ENCODE data around the gene DENND4B.

Gene DENND4B

DNA sequence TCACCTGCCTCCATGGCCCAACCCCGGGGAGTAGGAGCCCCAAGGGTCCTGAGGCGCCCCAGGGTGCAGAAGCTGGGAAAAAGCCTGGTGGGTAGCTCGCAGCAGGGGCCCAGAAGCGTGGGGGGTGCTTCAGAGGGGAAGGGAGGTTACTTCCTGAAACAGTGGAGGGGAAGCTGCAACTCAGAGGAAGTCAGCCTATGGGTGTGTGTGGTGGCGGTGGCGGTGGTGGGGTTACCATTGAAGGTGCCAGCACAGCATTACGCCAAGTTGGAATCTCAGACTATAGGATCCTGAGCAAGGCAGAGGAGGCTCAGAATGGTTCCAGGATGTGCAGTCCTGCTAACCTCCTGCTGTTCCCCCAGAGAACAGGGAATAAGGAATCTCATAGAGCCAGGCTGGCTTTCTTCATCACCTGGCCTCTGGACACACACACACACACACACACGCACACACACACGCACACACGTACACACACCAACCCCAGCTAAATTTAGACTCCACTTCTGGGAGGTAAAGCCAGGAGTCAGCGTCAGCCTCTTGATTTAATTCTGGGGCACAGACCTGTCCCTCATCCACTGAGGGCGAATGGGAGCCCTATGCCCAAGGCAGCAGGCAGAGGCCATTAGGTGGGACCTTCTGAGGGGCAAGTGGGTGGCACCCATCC is 1.3 kb downstream of the DENND4B start:
- peak; percentile 70 to 86 for DNase-seq

DNA sequence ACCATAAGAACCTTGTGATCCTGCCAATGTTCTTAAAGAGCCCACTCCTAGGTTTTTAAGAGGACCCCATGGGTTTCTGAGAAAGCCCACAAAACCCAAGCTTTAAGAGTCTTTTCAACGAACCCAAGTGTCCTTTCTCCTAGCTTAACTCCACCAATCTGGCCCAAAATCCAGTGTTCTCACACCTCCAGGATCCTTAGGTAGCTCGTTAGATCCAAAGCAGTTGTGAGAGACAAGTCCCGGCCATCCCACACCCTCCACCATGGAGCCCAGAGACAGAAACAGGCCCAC is 1.7 kb downstream of the DENND4B start:
- DNase-seq = no peak

DNA sequence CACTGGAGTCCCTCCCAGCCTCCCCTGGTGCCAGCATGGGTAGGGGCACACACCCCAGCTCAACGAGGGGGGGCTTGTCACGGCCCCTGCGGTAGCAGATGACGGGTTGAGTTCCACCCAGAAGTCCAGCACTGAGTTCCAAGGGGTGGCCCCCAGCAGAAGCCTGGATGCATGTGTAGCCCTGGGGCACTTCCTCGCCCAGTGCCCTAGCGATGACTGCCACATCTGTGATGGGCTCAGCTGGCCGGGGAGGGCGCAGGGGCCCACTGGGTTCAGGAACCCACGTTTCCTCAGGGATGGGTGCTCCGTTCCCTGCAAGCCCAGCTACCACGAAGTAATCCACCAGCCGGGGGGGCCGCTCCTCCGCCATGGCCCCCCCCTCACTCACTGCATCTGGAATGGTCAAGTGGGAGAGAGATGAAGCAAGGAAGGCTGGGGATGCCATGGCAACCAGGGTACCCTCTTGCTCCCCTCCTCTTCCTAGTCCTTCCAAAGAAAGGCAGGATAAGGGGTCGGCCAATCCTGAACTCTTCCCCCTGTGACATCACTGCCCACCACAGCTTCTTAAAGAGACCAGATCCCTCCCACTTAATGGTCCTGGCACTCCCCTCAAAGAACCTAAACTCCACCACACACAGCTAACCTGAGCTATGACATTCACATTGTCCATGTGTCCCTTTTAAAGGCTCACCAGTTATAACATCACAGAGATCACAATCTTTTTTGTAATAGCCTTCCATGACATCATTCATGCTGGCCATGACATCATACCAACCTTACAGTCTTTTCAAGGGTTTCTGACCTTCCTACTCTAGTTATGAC is 2.3 kb downstream of the DENND4B start:
- DNase-seq = no peak

DNA sequence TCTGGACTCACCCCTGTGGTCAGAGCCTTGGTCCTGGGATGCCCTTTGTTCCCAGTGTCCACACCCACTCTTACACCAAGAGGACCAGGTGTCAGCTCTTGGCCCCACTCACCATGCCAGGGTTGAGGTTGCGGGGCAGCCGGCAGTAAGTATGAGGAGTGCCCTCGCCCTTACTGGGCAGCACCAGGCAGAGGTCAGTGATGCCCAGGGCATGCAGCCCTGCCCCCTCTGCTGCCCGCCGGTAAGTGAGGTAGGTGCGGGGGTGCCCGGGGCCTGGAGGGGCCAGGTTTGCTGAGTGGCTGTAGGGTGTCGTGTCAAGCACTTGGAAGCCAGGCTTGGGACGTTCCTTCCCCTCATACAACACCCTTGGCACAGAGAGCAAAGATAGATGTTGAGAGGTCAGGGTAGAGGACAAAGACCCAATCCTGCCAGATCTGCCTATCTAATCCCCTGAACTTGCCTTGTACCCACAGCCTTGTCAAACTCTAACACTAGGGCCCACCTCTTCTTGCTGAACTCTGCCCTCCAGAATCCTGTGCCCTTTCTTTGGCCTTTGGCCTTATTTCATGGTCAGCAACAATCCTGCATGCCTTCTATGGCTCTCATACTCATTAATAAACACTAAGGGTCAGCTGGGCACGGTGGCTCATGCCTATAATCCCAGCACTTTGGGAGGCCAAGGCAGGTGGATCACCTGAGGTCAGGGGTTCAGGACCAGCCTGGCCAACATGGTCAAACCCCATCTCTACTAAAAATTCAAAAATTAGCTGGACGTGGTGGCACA is 3.6 kb downstream of the DENND4B start:
- no peak for DNase-seq

DNA sequence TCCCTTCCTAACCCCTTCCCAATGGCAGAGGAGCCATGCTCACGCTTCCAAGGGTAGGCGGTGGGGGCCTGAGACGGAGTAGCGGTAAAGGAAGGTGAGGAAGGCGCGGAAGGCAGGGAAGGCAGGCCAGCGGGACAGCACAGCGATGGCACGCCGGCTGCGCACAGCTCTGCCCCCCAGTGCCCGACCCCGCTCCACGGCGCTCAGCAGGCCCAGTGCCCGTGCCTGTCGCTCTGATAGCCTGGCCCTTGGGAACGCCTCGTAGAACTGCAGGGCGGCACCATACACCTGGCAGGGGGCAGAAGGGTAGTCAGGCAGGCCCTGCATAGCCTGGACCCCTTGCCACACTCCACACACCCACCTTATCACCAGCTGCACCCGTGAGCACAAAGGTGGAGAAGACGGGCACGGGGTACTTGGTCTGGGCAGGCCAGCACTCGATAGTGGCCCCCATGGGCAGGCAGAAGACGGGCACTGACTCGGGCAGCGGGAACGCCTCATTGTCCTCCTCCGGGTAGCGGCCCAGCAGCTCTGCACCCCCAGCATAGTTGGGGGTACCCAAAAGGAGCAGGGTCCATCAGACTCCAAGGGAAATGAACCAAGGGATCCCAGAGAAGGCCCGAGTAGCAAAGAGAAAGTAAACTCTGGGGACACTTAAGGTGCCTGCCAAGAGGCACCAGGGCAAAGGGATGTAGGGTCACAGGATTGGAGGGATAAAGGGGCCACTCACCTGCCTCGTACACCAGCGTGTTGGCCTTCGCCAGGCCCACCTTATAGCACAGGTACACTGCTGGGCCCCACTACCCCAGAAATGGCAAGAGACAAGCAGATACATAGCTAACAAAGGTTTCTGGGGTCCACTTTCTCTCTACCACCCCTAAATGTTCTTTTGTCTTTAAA is 4.4 kb downstream of the DENND4B start:
- DNase-seq = no peak

DNA sequence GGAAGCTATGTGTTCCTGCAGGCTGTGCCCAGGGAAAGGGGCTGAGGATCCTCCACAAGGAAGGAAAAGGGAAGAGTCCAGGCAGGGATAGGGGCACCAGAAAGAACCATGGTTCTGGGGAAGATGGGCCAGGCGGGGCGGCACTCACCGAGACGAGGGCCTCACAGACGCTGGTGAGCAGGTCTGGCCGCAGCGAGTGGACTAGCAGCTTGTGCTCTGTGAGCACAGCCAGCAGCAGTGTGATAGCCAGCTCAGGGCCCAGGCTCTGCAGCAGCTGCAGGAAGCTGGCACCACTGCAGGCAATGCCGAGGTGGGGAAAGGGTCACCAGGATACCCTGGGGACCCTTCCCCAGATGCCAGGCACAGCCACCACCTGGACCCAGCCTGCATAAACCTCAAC is 5.8 kb downstream of the DENND4B start:
- DNase-seq = no peak

DNA sequence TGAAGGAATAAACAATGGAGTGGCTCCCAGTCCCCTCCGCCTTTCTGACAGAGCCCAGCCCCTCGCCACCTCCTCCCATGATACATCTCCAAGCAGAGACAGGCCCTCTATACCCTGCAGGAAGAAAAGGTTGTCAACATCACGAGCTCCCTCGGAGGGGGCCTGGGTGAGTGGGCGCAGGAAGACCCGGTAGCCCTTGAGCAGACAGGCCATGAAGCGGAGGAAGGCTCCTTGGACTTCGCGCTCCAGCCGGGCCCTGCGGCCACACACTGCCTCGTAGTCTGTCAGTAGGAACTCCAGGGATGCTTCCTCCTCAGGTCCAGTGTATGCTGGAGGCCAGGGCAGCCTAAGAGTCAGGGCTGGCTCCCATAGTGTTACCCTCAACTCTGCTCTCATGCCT is 7.0 kb downstream of the DENND4B start:
- DNase-seq = no peak

DNA sequence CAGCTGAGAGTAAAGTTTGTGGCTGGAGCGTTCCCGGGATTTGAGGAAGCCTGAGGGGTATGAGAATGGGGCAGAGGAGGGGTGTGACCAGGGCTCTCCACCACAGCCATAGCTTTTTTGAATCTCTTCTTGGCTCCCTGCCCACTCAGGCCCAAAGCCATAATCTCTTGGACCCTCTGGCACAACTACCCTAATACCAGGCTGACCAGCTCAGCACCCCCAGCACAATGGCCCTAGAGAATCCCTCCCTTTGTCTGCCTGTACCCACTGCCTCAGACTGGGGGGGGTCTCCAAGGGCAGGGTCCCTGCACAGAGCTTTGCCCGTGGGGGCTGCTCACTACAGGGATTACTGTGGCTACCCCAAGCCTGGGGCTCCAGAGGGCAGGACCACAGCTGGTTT is 7.5 kb downstream of the DENND4B start:
- no peak for DNase-seq

DNA sequence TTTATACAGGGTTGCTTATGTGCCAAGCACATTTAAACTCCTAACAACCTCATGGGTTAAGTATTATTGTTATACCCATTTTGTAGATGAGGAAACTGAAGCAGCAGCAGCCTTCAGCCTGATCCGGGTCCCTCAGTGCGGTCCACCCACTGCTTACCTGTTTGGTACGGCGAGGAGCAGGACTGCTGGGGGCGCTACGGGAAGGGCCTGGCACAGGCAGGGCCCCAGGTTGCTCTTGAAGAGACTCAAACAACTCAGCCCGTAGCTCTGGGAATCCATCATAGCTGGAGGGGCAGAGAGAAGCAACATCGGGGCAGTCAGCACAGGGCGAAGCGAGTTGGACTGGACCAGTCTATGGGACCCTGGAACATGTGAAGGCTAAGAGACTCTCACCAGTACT is 9.2 kb downstream of the DENND4B start:
- DNase-seq = no peak

DNA sequence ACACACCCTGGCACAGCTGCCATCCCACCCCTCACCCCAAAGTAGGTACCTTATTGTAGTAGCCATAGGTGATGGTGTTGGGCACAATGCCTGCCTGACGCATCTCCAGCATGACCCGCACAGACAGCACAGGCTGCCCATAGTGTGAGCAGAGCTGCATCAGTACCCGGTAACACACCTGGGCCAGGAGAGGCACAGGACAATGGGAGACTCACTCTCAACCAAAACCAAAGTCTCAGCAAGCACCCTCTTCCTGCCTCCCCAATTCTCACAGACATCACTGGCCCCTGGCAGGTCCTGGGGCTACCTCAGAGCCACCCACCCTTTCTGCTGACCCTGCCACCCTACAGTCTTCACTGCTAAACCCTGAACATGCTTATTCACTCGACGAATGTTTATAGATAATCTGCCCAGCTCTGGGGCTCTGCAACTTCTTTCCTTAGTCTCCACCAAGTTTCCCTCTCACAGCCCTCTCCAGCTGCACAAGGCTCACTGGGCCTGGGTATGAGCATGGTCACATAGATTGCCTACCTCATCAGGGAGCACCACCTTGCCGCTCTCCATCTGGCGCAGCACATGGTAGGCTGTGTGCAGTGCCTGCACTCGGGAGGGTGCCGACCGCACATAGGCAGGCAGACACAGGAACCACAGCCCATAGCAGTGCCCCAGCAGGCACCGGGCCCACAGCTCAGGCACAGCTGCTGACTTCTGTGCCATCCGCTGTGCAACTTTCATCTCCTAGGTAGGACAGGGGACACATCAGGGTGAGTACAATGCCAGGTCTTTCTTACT is 10.3 kb downstream of the DENND4B start:
- no peak for DNase-seq

DNA sequence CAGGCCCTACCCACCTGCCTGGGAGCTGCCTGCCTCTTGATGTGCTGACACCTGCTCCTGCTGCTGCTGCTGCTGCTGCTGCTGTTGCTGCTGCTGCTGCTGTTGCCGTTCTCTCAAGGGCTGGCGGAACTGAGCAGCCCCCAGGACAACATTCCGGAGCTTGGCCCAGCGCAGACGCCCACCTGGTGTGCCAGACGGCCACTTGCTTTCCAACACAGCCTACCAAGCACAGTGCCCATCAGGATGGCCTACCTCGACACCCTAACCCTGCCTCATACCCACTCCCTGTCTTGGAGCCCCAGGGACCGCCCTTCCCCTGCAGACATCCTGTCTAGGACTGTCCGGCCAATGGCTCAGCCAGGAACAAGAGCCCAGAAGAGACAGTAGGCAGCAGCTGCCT is 11.8 kb downstream of the DENND4B start:
- no peak for DNase-seq

DNA sequence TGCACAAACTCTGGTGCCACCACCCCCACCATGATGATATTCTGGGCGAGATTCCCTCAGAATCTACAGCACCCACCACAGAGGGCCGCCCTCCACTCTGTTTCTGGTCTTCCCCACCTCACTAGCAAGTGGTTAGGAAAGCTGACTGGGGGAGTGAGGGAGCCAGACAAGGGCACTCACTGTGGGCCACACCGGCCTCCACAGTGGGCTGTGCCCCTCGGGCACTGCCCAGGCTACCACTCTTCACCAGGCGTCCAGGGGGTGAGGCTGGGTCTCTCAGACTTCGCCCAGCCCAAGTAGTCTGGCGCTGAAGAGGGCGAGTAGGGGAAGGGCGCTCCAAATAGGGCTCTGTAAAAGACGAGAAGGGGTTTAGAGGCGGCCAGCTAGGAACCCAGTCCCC is 12.6 kb downstream of the DENND4B start:
- DNase-seq = no peak

DNA sequence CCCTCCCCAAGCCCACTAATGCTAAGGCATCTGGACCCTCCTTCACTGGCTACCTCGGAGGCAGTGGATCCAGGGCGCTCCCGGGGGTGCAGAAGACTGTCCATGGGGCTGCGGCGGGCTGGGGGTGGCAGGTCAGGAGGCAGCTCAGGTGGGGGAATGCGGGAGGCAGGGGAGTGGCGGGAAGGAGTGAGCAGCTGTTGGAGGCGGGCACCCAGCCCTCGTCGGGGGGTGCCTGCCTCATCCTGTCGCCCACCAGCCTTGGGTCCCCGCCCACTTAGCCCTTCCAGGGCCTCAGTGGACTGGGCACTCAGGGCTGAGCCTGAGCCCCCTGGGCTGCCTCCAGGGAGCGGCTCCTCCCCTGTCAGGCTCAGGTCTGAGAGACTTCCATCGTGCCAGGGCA is 13.1 kb downstream of the DENND4B start:
- DNase-seq = no peak

DNA sequence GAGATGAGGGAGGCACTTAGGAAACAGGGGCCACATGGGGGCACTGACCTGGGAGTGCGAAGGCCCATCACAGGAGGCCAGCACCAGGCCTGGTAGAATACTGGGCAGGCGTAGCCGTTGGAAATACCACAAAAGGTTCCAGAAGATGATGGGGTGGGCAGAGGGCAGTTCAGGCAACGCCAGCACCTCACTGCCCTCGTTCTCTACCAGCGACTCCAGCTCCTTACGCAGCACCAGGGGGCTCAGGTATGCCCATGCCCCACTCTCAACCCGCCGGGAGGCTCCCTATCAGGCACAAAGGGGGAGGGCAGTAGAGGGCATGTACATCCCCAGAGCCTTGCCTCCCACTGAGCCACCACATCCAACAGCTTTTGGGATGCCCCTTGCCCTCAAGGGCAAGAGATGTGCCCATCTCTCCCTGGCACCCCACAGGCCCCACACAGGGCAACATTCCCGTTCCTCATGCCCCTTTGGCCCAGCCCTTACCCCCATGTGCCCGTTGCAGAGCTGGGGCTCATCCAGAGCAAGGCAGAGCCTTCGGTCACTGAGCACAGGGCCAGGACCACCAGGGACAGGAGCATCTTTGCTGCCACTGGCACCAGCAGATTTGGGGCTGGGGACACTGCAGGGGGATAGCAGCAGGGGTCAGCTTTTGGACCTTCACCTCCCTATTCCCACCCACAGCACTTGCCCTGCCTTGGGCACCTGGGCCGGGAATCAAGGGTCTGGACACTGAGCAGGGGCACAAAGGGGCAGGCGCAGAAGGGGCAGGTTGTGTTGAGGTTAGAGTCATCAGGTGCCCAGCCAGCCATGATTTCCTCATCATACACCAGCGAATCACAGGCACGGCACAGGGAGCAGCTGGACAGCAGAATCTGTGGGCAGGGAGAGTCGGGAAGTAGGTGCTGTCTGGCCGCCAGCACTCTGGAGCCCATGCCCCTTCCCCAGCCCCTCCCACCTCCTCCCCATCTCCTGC is 14.1 kb downstream of the DENND4B start:
- DNase-seq = no peak

DNA sequence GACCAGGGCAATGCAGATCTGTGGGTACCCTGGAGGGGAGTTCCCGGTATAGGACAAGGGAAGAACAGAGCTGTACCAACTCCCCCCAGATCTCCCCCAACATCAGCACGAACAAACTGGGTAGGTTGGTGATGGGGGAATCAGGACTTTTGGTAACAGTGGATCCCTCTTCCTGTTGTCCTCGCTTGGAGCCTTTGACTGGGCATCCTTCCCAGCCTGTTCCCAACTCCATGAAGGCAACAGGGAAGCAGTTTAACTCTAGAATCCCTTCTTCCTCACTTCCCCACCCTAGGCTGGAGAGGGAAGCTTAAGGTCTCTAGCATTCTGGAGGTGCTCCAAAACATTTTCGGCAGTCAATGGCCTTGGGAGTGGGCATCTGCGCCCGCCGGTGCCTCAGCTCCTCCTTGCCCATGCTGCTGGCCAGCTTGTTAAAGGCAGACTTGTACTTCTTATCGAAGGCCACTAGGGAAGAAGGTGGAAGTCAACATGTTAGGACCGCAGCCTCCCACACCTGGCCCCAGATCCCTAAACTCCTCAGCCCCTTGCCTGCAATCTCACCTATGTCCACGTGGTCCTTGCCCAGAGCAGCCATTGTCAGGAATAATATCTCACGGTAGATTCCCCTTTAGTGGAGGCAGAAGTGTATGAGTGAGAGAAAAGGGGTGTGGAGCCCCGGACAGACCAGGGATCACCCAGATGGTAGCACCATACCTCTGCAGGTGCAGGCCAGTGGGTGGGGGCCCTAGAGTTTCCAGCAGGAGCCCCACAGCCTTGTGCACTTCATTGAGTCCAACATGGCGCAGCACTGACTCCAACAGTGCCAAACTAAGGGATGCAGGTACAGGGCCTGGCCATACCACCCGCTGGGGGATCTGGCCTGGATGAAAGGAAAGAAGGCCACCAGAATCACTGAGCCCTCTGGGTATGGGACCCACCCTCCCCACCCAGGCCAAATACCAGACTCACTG is 16.3 kb downstream of the DENND4B start:
- DNase-seq = no peak

DNA sequence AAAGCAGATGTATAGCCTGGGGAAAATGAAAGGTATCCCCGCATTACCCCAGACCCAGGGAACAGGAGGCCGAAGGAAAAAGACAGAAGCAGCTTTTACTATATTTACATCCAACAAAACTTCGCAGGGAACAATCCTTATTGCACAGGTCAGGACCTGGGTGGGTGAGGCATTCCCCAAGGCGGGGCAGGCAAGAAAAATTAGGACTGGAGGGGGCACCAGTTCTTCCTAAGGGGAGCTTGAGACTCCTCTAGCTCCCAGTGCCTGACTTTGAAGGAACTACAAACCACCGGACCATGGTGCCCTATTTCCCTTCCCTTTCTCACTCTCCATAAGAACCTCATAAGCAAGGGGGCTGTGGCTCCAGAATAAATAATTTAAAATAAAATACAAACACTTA is 17.1 kb downstream of the DENND4B start:
- no peak for DNase-seq

DNA sequence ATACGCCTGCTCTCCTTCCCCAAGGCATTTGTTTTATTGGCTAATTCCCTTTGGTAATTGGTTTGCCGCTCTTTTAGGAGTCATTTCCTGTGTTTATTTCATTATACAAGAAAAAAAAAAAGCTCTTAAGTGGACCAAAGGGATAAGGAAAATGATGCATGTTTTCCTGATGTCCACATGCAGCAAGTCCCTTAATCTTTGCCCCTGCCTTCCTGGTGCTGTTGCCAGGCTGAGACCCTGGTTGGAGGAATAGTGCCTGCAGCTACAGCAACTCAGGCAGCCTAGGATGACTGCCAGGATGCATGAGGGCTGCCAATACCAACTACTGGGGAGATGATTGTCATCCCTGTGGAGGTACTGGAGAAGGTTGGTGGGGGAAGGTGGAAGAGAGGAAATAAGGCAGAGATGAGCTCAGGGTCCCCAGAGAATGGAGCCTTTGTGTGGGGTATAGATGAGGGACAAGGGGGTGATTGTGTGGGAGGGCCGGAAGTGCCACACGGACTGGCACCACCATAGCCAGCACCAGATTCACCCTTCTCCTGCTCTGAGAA is 17.7 kb downstream of the DENND4B start:
- DNase-seq = no peak

DNA sequence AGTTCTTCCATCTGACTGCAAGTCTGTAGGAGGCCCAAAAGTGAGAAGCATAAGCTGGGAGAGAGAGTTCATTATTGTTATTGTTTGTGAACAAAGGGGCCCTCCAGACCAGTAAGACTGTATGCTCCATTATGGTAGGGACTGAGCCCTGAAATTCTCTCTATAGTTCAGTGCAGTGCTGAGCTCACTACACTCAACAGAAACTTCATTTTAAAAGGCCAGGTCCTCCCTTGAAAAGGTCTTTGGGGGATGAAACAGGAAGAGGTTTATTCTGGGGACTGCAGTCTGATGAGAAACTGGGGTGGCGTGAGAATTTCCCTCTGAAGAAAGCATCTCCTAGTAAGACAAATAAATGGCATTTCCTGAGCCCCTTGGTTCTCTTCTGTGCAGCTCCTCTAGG is 18.3 kb downstream of the DENND4B start:
- no peak for DNase-seq

DNA sequence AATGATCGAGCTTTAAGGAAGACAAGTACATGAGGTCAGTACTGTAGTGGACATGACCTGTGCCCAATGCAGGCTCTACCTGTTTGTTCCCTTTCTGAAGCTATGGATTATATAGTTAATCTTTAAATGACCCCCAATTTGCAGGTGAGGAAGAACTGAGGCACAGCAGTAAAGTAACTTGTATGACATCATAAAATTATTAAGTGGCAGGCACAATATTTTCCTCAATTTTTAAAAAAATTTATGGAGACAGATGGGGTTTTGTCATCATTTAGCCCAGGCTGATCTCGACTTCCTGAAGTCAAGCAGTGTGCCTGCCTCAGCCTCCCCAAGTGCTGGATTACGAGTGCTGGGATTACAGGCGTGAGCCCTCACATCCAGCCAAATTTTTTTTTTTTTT is 20.1 kb downstream of the DENND4B start:
- DNase-seq = no peak

Measured in bone marrow (tissue), 2 donors.